HUES6 (cell line): Measurements from ENCODE around the gene HIPK2.

Experiments
- H3K27ac ChIP-seq: 2 replicates; pipeline ENCODE4 v1.7.0; 2013; ENCODE audit warnings: low read depth, mild to moderate bottlenecking, low read length, inconsistent platforms
- H3K27me3 ChIP-seq: 2 replicates; pipeline ENCODE4 v1.6.1; 2013; ENCODE audit warnings: low read length; ENCODE audit not compliant: control insufficient read depth, insufficient read depth
- H3K36me3 ChIP-seq: 2 replicates; pipeline ENCODE4 v1.6.1; 2013; ENCODE audit warnings: low read length; ENCODE audit not compliant: control insufficient read depth, insufficient read depth
- H3K4me1 ChIP-seq: 2 replicates; pipeline ENCODE4 v1.6.1; 2013; ENCODE audit warnings: low read length; ENCODE audit not compliant: control insufficient read depth, insufficient read depth
- H3K4me3 ChIP-seq: 2 replicates; pipeline ENCODE4 v1.5.1; 2013; ENCODE audit warnings: low read depth, low read length
- H3K9ac ChIP-seq: one replicate; pipeline ENCODE4 v1.6.1; 2013; ENCODE audit warnings: mild to moderate bottlenecking, low read length
- H3K9me3 ChIP-seq: 2 replicates; pipeline ENCODE4 v1.6.1; 2013; ENCODE audit warnings: low read depth, low read length; ENCODE audit not compliant: control insufficient read depth, insufficient read depth

The HIPK2 gene

DNA sequence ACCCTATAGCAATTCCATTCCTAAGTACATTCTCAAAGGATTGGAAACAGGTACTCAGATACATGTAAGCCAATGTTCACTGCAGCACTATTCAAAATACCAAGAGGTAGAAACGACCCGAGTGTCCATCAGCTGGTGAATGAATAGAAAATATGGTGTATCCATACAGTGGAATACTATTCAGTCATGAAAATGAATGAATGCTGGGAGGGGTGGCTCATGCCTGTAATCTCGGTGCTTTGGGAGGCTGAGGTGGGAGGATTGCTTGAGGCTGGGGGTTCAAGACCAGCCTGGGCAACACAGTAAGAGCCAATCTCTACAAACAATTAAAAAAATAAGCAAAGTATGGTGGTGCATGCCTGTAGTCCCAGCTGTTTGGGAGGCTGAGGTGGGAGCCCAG lies 191.5 kb downstream of the HIPK2 start:
- no peak overlapping the region for H3K27ac ChIP-seq
- H3K4me1 ChIP-seq: 0 out of 2 replicates have a peak, but pooled peaks cover 4% of the 10 kb centered on the region
- no peak overlapping the region for H3K4me3 ChIP-seq
- no peaks in the 10 kb centered on the region for H3K27me3 ChIP-seq
- peaks cover 24% of the 10 kb centered on the region for H3K36me3 ChIP-seq
- no peaks in the 10 kb centered on the region for H3K9me3 ChIP-seq
- H3K9ac ChIP-seq: no peak overlapping the region

DNA sequence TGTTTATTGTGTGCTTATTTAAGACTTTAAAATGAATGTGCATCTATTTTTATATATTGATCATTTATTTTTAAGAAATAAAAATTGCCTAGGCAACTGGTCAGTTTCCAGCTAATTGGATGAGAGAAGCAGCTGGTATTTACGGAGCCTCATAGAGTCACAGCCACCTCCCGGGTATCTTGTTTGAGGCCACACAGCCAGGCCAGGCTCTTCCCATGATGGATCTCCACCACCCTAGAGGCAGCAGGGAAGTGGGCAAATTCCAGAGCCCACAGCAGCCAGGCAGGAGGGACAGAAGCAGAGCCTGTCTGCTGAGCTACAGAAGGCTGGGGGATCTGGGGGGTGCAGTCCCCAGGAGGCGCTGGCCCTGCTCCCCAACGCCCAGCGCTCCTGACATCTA lies 192.8 kb downstream of the HIPK2 start:
- Histone ChIP-seq H3K9me3 (no peaks in the 10 kb centered on the region), H3K4me1 (0 out of 2 replicates have a peak, but pooled peaks cover 4% of the 10 kb centered on the region), H3K27ac (no peak overlapping the region), H3K9ac (no peak overlapping the region), H3K27me3 (no peaks in the 10 kb centered on the region), H3K4me3 (no peak overlapping the region), H3K36me3 (peaks cover 26% of the 10 kb centered on the region)

DNA sequence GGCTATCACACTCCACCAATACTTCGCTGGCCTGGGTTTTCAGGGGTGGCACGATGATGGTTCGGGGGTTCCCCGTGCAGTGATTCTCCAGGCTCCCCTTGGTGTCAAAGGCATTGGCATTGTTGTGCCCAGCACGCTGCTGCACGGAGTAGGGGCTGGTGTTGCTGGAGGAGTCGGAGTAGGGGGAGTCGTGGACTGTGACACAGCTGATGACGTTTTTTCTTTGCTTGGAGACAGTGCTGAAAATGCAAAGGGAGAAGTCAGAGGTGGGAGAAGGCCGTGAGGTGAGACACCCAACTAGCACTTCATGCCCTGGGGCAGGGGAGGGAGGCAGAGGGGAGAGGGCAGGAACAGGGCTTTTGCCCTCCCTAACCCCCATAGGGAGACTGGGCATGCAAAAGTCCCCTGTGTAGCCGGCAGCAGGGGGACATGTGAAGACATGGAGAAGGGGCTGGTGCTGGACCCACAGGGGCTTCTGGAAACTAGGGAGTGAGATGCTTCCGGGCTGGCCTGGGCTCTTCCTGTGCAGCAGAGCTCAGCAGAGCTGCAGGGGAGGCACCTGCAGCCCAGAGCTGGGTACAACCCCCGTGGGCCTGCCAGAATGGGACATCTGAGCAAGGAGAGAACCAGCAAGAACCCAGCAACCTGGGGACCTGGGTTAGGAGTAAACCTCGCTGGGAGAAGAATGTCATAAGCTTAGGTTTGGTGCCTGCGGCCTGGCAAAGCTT lies 193.8 kb downstream of the HIPK2 start:
- Histone ChIP-seq H3K27me3 (no peaks in the 10 kb centered on the region), H3K4me1 (0 out of 2 replicates have a peak, but pooled peaks cover 4% of the 10 kb centered on the region), H3K36me3 (peaks cover 26% of the 10 kb centered on the region), H3K4me3 (no peak overlapping the region), H3K9ac (peak overlapping the region; percentile 10), H3K9me3 (no peaks in the 10 kb centered on the region), H3K27ac (no peak overlapping the region)

DNA sequence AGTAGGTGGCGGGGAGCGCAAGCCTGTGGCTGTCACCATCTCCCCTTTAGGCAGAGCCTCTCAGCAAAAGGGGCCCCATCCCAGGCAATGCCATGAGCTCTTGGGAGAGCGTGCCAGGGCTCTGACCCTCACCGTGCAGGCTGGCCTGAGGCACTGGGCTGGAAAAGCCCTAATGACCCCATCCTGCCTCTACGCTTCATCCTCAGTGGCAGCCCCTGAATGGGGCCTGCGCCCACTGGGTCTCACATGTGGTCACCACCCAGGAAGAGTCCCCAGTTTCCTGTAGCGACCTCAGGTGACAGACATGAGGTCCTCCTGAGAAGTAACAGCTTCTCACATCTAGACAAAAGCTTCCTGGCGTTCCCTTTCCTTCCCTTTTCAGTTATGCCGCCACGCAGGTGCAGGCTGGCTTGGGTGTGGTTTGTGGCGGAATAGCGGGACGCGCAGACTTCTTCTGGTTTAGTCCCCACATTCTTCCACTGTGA lies 195.1 kb downstream of the HIPK2 start:
- H3K27ac ChIP-seq: no peak overlapping the region
- no peaks in the 10 kb centered on the region for H3K4me1 ChIP-seq
- H3K9ac ChIP-seq: no peak overlapping the region
- H3K4me3 ChIP-seq: no peak overlapping the region
- H3K27me3 ChIP-seq: no peaks in the 10 kb centered on the region
- H3K36me3 ChIP-seq: peaks cover 26% of the 10 kb centered on the region
- no peaks in the 10 kb centered on the region for H3K9me3 ChIP-seq

DNA sequence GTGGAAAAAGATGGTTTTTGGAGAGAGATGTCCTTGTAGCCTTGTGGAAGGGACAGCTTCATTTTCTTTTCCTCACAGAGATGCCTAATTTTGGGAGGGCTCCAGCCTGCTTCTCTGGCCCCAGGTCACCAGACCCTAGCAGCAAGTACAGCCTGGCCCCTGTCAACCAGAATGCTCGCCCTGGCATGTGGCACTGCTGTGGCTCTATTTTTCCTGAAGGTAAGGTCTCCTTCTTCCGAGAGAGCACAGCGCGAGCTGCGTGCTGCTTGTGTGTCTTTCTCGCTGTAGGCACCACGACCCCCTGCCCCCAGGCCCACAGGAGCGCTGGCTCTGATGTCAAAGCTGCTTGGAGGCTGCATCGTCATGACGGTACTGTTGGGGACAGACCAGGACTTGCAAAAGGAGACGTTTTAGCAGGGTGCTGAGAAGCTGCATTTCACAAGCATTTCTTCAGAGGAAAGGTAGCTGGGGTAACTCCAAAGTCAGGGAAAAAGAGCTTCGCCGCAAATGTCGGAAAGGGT lies 195.6 kb downstream of the HIPK2 start:
- H3K4me3 ChIP-seq: no peak overlapping the region
- H3K27ac ChIP-seq: no peak overlapping the region
- H3K4me1 ChIP-seq: no peaks in the 10 kb centered on the region
- H3K36me3 ChIP-seq: peaks cover 26% of the 10 kb centered on the region
- H3K27me3 ChIP-seq: no peaks in the 10 kb centered on the region
- no peaks in the 10 kb centered on the region for H3K9me3 ChIP-seq
- no peak overlapping the region for H3K9ac ChIP-seq

DNA sequence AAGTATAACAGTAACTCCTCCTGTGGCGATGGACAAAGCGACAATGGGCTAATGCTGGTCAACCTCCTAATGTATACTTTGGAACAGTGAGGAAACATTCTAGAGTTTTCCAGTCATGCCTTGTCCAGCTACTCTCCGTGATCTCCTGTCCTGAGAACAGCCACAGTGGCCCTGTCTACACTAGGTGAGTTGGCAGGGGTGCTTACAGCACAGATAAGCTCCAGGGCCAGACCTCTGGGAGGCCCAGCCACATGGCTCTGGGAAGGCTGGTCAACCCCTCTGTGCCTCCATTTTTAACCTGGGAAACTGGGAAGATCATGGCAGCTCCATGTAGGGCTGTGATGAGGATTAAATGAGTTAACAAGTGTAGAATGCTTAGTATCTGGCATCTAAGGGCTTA lies 197.4 kb downstream of the HIPK2 start:
- Histone ChIP-seq H3K4me1 (no peaks in the 10 kb centered on the region), H3K9me3 (no peaks in the 10 kb centered on the region), H3K27ac (no peak overlapping the region), H3K9ac (no peak overlapping the region), H3K4me3 (no peak overlapping the region), H3K36me3 (peaks cover 31% of the 10 kb centered on the region), H3K27me3 (no peaks in the 10 kb centered on the region)

DNA sequence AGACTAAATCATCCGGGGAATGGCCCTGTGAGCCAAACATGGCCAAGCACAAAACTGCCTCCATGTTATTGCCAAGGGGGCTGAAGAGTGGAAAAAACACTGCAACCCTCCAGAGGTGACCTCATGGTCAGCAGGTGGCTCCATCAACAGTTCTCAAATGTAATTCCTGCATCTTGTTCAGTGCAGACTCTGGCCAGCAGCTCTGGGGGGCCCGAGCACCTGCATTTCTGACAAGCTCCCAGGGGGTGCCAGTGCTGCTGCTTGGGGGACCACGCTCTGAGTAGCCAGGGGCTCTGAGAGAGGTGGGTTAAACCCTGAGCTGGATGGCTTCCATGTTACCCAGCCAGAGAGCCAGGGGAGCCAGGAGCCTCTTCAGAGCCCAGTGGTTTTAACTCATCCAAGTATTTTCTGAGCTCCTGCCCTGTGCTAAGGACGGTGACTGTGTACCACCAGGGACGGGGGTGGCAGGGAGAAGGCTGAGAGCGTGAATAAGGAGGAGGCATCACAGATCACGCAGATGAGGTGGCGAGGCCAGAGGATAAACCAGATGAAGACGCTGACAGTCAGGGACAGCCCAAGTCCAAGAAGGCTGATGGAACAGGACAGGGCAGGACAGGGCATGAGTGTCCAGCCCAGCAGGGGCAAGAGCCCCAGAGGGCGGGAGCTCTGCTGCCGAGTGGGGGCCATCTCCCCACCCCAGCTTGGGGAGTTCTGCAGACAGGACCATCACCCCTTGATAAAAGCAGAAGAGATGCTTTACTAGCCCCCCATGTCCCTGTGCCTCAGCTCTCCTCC lies 201.4 kb downstream of the HIPK2 start:
- no peaks in the 10 kb centered on the region for H3K4me1 ChIP-seq
- H3K27ac ChIP-seq: no peak overlapping the region
- no peak overlapping the region for H3K9ac ChIP-seq
- no peak overlapping the region for H3K4me3 ChIP-seq
- H3K9me3 ChIP-seq: no peaks in the 10 kb centered on the region
- H3K27me3 ChIP-seq: no peaks in the 10 kb centered on the region
- 0 out of 2 replicates have a peak, but pooled peaks cover 9% of the 10 kb centered on the region for H3K36me3 ChIP-seq

DNA sequence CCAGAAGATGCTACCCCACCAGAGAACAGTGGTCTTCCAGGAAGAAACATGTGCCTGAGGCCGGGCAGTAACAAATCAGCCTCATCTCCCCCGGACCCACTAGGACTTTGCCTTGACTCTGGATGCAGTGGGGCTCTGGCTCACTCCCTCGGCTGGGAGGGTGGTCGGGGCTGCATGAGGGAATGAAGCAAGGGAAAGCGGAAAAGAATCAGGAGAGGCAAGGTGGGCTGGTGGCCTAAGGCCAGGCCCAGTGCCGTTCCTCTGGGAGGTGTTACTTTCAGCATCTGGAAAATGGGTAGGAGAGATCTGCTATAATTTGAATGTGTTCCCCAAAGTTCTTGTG lies 202.5 kb downstream of the HIPK2 start:
- no peak overlapping the region for H3K27ac ChIP-seq
- no peaks in the 10 kb centered on the region for H3K9me3 ChIP-seq
- H3K36me3 ChIP-seq: 0 out of 2 replicates have a peak, but pooled peaks cover 7% of the 10 kb centered on the region
- peaks cover under 1% of the 10 kb centered on the region; the same call in 1 of the 2 replicates for H3K4me1 ChIP-seq
- no peaks in the 10 kb centered on the region for H3K27me3 ChIP-seq
- no peak overlapping the region for H3K9ac ChIP-seq
- no peak overlapping the region for H3K4me3 ChIP-seq

DNA sequence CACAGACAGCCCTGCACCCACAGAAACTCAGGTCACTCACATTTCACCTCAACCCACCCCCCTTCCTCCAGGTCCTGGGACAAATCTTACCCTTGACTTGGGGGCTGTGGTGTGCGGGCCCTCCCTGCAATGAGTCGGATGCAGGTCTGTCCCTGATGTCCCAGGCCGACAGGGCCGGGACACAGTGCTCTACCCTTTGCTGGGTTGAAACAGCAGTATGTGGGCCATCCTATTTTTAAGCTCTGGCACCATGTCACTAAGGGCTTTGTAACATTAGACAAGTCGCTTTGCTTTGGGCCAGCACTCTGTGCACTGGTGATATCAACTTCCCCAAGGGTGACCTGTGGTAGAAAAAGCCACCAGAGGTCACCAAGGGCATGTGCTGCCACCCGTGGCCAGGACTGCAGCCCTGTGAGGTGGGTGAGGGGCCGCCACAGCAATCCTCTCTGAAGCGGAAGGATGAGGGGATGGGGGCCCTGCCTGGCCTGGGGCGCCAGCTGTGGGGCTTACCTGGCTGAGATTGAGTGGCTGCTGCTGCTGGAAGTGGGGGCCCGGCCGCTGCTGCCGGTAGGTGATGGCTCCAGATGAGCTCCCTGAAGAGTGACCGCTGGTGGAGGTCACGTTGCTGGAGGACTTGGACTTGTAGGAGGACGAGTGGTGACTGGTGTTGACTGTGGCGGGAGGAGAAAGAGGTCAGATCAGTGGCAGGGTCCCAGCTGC lies 203.0 kb downstream of the HIPK2 start:
- no peak overlapping the region for H3K4me3 ChIP-seq
- H3K27me3 ChIP-seq: no peaks in the 10 kb centered on the region
- peaks cover 4% of the 10 kb centered on the region; the same call in 1 of the 2 replicates for H3K4me1 ChIP-seq
- no peak overlapping the region for H3K27ac ChIP-seq
- H3K9me3 ChIP-seq: no peaks in the 10 kb centered on the region
- H3K36me3 ChIP-seq: 0 out of 2 replicates have a peak, but pooled peaks cover 5% of the 10 kb centered on the region
- H3K9ac ChIP-seq: no peak overlapping the region

DNA sequence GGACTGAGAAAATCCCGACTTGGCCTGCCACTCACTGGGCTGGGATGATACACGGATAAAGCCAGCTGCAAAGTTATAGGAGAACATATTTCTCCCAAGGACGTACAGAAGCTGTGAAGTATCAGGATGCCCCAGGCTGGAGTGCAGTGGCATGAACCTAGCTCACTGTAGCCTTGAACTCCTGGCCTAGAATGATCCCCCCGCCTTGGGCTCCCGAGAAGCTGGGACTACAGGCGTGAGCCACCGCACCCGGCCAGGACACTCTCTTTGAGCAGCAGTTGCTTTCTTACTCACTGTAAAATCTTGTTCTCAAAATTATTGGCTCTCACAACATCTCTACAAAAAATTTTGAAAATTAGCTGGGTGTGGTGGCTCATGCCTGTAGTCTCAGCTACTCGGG lies 203.9 kb downstream of the HIPK2 start:
- Histone ChIP-seq H3K27ac (no peak overlapping the region), H3K27me3 (no peaks in the 10 kb centered on the region), H3K4me3 (no peak overlapping the region), H3K9ac (no peak overlapping the region), H3K9me3 (no peaks in the 10 kb centered on the region), H3K36me3 (0 out of 2 replicates have a peak, but pooled peaks cover 5% of the 10 kb centered on the region), H3K4me1 (peaks cover 4% of the 10 kb centered on the region; the same call in 1 of the 2 replicates)
